H1 (cell line): ENCODE data around the gene VDAC2. TPM values are rescaled to one million over a fixed set of nuclear protein-coding genes. Genes with fewer than 3 reads are reported as not detected.

Source experiments
- CTCF ChIA-PET: fragments of 300-600 bp; sonication (Branson Sonifier 250); formaldehyde crosslinking; loops from one replicate; lab custom pipeline; 2021; ENCODE audit not compliant: partially characterized antibody; lab: Charles Lee
- POLR2A ChIA-PET: fragments of 300-600 bp; sonication (Branson Sonifier 250); formaldehyde crosslinking; loops from one replicate; lab custom pipeline; 2021; ENCODE audit warnings: inconsistent platforms; ENCODE audit not compliant: partially characterized antibody; lab: Charles Lee
- DNase-seq, 2 experiments: peaks; one replicate each; pipeline versions ENCODE4 v3.0.0 to v3.0.0-alpha.2; 2010 to 2022; ENCODE audit warnings: low spot score in 2 of 2, low read depth in 1 of 2, mixed read lengths in 1 of 2
- FAIRE-seq: peaks from 2 replicates; lab custom pipeline; 2011; peaks lifted over from hg19 to GRCh38; lab: Jason Lieb, UNC
- H2AFZ ChIP-seq: 2 replicates; pipeline ENCODE4 v1.8.1; 2012; ENCODE audit warnings: low read length, inconsistent platforms
- H2AK5ac ChIP-seq: 2 replicates; pipeline ENCODE4 v1.6.1; 2013; ENCODE audit warnings: low read depth, low read length
- H2BK120ac ChIP-seq: replicated peaks from 2 replicates; pipeline ENCODE3; 2013; ENCODE audit warnings: low read depth, low read length, inconsistent platforms
- H2BK12ac ChIP-seq: 2 replicates; pipeline ENCODE4 v1.6.1; 2013; ENCODE audit warnings: low read depth, low read length
- H2BK15ac ChIP-seq: 2 replicates; pipeline ENCODE4 v1.6.1; 2013; ENCODE audit warnings: low read length
- H2BK20ac ChIP-seq: 2 replicates; pipeline ENCODE4 v1.6.1; 2013; ENCODE audit warnings: low read length
- H2BK5ac ChIP-seq: 2 replicates; pipeline ENCODE4 v1.6.1; 2013; ENCODE audit warnings: low read depth, low read length
- H3K14ac ChIP-seq: 2 replicates; pipeline ENCODE4 v1.6.1; 2013; ENCODE audit warnings: inconsistent platforms; ENCODE audit not compliant: insufficient read length
- H3K18ac ChIP-seq: 2 replicates; pipeline ENCODE4 v1.6.1; 2013; ENCODE audit warnings: low read length; ENCODE audit errors: extremely low read depth
- H3K23ac ChIP-seq: 2 replicates; pipeline ENCODE4 v1.6.1; 2013; ENCODE audit warnings: inconsistent platforms; ENCODE audit not compliant: insufficient read length
- H3K23me2 ChIP-seq: 2 replicates; pipeline ENCODE4 v1.6.1; 2013; ENCODE audit warnings: low read depth, low read length
- H3K27ac ChIP-seq: 2 replicates; pipeline ENCODE4 v1.6.1; 2011; ENCODE audit warnings: low read depth, low read length, inconsistent platforms
- H3K27me3 ChIP-seq, 4 experiments: replicated peaks in 1 of 4; 1 replicate in 1 of 4; 2 replicates in 3 of 4; pipeline versions ENCODE4 v1.6.1 to v1.8.1; 2011 to 2013; ENCODE audit warnings: low read length in 3 of 4, mild to moderate bottlenecking in 3 of 4, inconsistent platforms in 2 of 4, mixed read lengths in 2 of 4, moderate library complexity in 1 of 4; ENCODE audit not compliant: control insufficient read depth in 3 of 4, insufficient read depth in 3 of 4; ENCODE audit errors: extremely low read depth in 1 of 4
- H3K36me3 ChIP-seq, 4 experiments: 2 replicates each; pipeline versions ENCODE4 v1.6.1 to v1.8.1; 2011 to 2013; ENCODE audit warnings: mild to moderate bottlenecking in 4 of 4, low read length in 3 of 4, moderate library complexity in 2 of 4, control low read depth in 1 of 4, inconsistent platforms in 1 of 4; ENCODE audit not compliant: insufficient read depth in 4 of 4, control insufficient read depth in 2 of 4
- H3K4ac ChIP-seq: replicated peaks from 2 replicates; pipeline ENCODE3; 2013; ENCODE audit warnings: low read length, low read depth, mixed read lengths, inconsistent platforms; ENCODE audit not compliant: insufficient read length
- H3K4me1 ChIP-seq, 4 experiments: replicated peaks in 1 of 4; 1 replicate in 1 of 4; 2 replicates in 3 of 4; pipeline versions ENCODE4 v1.6.1 to v1.8.1; 2011 to 2013; ENCODE audit warnings: low read length in 3 of 4, inconsistent platforms in 2 of 4, mixed read lengths in 1 of 4; ENCODE audit not compliant: insufficient read depth in 4 of 4, control insufficient read depth in 3 of 4
- H3K4me2 ChIP-seq, 2 experiments: 2 replicates each; pipeline versions ENCODE4 v1.6.1 to v1.8.1; 2011 to 2013; ENCODE audit warnings: low read depth in 2 of 2, low read length in 2 of 2, control low read depth in 1 of 2, inconsistent platforms in 1 of 2, mild to moderate bottlenecking in 1 of 2; ENCODE audit not compliant: insufficient read depth in 1 of 2
- H3K4me3 ChIP-seq, 4 experiments: fragments of 200-600, 300-600 bp in 1 of 4; sonication (generic), shearing (Covaris generic), sonication (Bioruptor Twin) in 1 of 4; 2 replicates each; pipeline versions ENCODE4 v1.5.1 to v1.8.1; 2011 to 2016; ENCODE audit warnings: low read length in 4 of 4, low read depth in 3 of 4, control low read depth in 2 of 4, inconsistent platforms in 2 of 4, mild to moderate bottlenecking in 2 of 4, mixed read lengths in 1 of 4, moderate library complexity in 1 of 4; ENCODE audit not compliant: insufficient read depth in 2 of 4; ENCODE audit errors: extremely low read depth in 1 of 4
- H3K56ac ChIP-seq: replicated peaks from 2 replicates; pipeline ENCODE3; 2013; ENCODE audit warnings: low read depth, mild to moderate bottlenecking, mixed read lengths, low read length, inconsistent platforms; ENCODE audit not compliant: insufficient read length
- H3K79me1 ChIP-seq: 2 replicates; pipeline ENCODE4 v1.6.1; 2013; ENCODE audit warnings: low read depth, low read length, control low read depth
- H3K79me2 ChIP-seq, 2 experiments: 2 replicates each; pipeline versions ENCODE4 v1.6.1 to v1.8.1; 2012 to 2013; ENCODE audit warnings: low read length in 2 of 2, mild to moderate bottlenecking in 2 of 2, inconsistent platforms in 1 of 2; ENCODE audit not compliant: insufficient read depth in 2 of 2, control insufficient read depth in 1 of 2
- H3K9ac ChIP-seq, 4 experiments: replicated peaks in 1 of 4; 1 replicate in 1 of 4; 2 replicates in 3 of 4; pipeline versions ENCODE4 v1.6.1 to v1.8.1; 2011 to 2013; ENCODE audit warnings: low read depth in 3 of 4, low read length in 3 of 4, control low read depth in 2 of 4, mild to moderate bottlenecking in 2 of 4, moderate library complexity in 2 of 4, inconsistent platforms in 1 of 4; ENCODE audit errors: extremely low read depth in 1 of 4
- H3K9me3 ChIP-seq, 2 experiments: 2 replicates each; pipeline versions ENCODE4 v1.6.1 to v1.8.1; 2012 to 2013; ENCODE audit warnings: mild to moderate bottlenecking in 2 of 2, moderate library complexity in 2 of 2, control low read depth in 1 of 2, inconsistent platforms in 1 of 2, low read depth in 1 of 2, low read length in 1 of 2, mixed read lengths in 1 of 2; ENCODE audit not compliant: insufficient read depth in 2 of 2
- H4K20me1 ChIP-seq, 2 experiments: replicated peaks in 1 of 2; 2 replicates each; pipeline versions ENCODE3 to v1.8.1; 2011 to 2013; ENCODE audit warnings: inconsistent platforms in 2 of 2, low read length in 2 of 2, mild to moderate bottlenecking in 1 of 2; ENCODE audit not compliant: insufficient read depth in 2 of 2, control insufficient read depth in 1 of 2
- H4K5ac ChIP-seq: 2 replicates; pipeline ENCODE4 v1.6.1; 2013; ENCODE audit warnings: low read length, low read depth, mixed read lengths, inconsistent platforms; ENCODE audit not compliant: insufficient read length
- H4K8ac ChIP-seq: 2 replicates; pipeline ENCODE4 v1.8.0; 2013; ENCODE audit warnings: mild to moderate bottlenecking, moderate library complexity, low read length, inconsistent platforms; ENCODE audit not compliant: insufficient read depth; ENCODE audit errors: extremely low read depth
- H4K91ac ChIP-seq: replicated peaks from 2 replicates; pipeline ENCODE3; 2013; ENCODE audit warnings: low read length, mixed read lengths, inconsistent platforms; ENCODE audit not compliant: insufficient read length
- JUN ChIP-seq: IDR thresholded peaks from 2 replicates; pipeline ENCODE4 v1.6.1; 2011; ENCODE audit warnings: low read depth, mild to moderate bottlenecking, improper control_type of control experiment, low read length
- SIN3A ChIP-seq, 2 experiments: IDR thresholded peaks in 1 of 2; conservative IDR thresholded peaks in 1 of 2; 2 replicates each; pipeline ENCODE4 v1.6.1; 2011 to 2012; ENCODE audit warnings: low read length in 2 of 2, improper control_type of control experiment in 1 of 2, low read depth in 1 of 2, mild to moderate bottlenecking in 1 of 2
- USF2 ChIP-seq: IDR thresholded peaks from 2 replicates; pipeline ENCODE4 v1.6.1; 2011; ENCODE audit warnings: low read length, improper control_type of control experiment
- WGBS, 2 experiments: shearing (Covaris generic) in 1 of 2; methylation state at CpG; one replicate each; pipeline versions ENCODE4 v1.1.6 to v1.1.7; 2013 to 2015; ENCODE audit warnings: low lambda C conversion rate in 2 of 2, mixed read lengths in 2 of 2, inconsistent platforms in 1 of 2, low coverage in 1 of 2, missing lambda C conversion rate in 1 of 2; ENCODE audit not compliant: insufficient replicate concordance in 2 of 2, insufficient coverage in 1 of 2, insufficient read length in 1 of 2; ENCODE audit errors: extremely low coverage in 1 of 2, missing lambda C conversion rate in 1 of 2; 5-methylcytosine and 5-hydroxymethylcytosine counted together
- polyA plus RNA-seq, 7 experiments: library from polyadenylated mRNA; depleted of rRNA in 3 of 7; stranded (reverse) in 5 of 7; unstranded in 2 of 7; fragments of >200 nt in 5 of 7; fragments of 200-250 nt in 2 of 7; gene quantifications; 1 replicate in 5 of 7; 2 replicates in 1 of 7; 4 replicates in 1 of 7; pipeline versions ENCODE4 v1.2.1 to v1.2.3, GENCODE V29; 2011 to 2013; ENCODE audit warnings: missing spikeins in 2 of 7, mixed read lengths in 2 of 7
- total RNA-seq: library from RNA; stranded (reverse); fragmentation: NEBNext Ultra II Directional; extraction: Animal tissue kit (Norgen Biotek cat#: 25700); gene quantifications from 2 replicates; pipeline ENCODE4 v1.2.1, GENCODE V29; 2021

The VDAC2 gene
- total and polyA plus RNA-seq, 2 of the 8 experiments (the other 6 are each of a cell fraction or from before 2014, with no cell fraction given) = 89.8 to 284 TPM

- peaks cover 0 to 6% (median 0%) of the 10 kb centered on the region in 4 experiments; a peak in 2 of 8 replicates for H3K36me3 ChIP-seq
- H3K27ac ChIP-seq = no peak overlapping the region
- no peak for TF ChIP-seq SIN3A (conservative IDR thresholded peaks at IDR 0.05 in 1 of 2, IDR thresholded peaks at IDR 0.05 in 1 of 2; ENCODE audit: low read depth in 1 of 2, low read length in 2 of 2)
- no peak for TF ChIP-seq USF2
- no peak for TF ChIP-seq JUN
- no peak overlapping the region for H3K23ac ChIP-seq
- H3K27me3 ChIP-seq = no peaks in the 10 kb centered on the region
- POLR2A ChIA-PET = interaction anchor here (0.7 to 1.2 kb wide), 3 partner anchors 12 to 56 kb away, joined by 3 to 4 read pairs (median 3); no protein-coding TSS in a partner anchor
- H2AFZ ChIP-seq = no peak overlapping the region
- no peak overlapping the region for H3K9ac ChIP-seq
- no peak overlapping the region for H4K5ac ChIP-seq
- no peaks in the 10 kb centered on the region for H3K9me3 ChIP-seq
- CTCF ChIA-PET = interaction anchor here (0.6 to 0.9 kb wide), 3 partner anchors 10 to 12 kb away, joined by 3 read pairs; no protein-coding TSS in a partner anchor
- H4K8ac ChIP-seq = no peak overlapping the region
- no peak overlapping the region for H2BK12ac ChIP-seq
- no peak overlapping the region for H2BK15ac ChIP-seq
- no peak overlapping the region for H2BK120ac ChIP-seq
- H2AK5ac ChIP-seq = no peak overlapping the region
- no peaks in the 10 kb centered on the region for H3K79me2 ChIP-seq
- no peak overlapping the region for H3K56ac ChIP-seq
- H3K14ac ChIP-seq = no peak overlapping the region
- H3K23me2 ChIP-seq = no peaks in the 10 kb centered on the region
- peaks cover 0 to 2% of the 10 kb centered on the region in 2 experiments for H4K20me1 ChIP-seq
- WGBS, 2 experiments = 79% methylated on average over 6 of the region's 6 CpGs; no CpG with 5 or more reads in 1 of the 2 experiments
- no peak overlapping the region for H3K4me3 ChIP-seq
- no peaks in the 10 kb centered on the region for H3K79me1 ChIP-seq
- H3K4ac ChIP-seq = no peak overlapping the region
- DNase-seq = no peak
- no peak overlapping the region for H3K4me2 ChIP-seq
- no peak for FAIRE-seq
- no peak overlapping the region for H2BK20ac ChIP-seq
- no peak overlapping the region for H4K91ac ChIP-seq
- no peak overlapping the region for H2BK5ac ChIP-seq
- H3K18ac ChIP-seq = no peak overlapping the region
- H3K4me1 ChIP-seq = no peaks in the 10 kb centered on the region
Measured at GRCh38 chr10:75176046-75176445, 34.5 kb upstream of the VDAC2 start.
